Spleen (tissue), 7 donors: ENCODE results near the gene TPO.

Experiments used
- POLR2A ChIP-seq, 3 donors: fragments of 450-650 bp; IDR thresholded peaks; one replicate each; pipeline ENCODE4 v1.5.1; 2017; ENCODE audit warnings: antibody characterized with exemption in 3 of 3, mild to moderate bottlenecking in 1 of 3
- POLR2AphosphoS5 ChIP-seq, 3 donors: sonication (generic); formaldehyde crosslinking; IDR thresholded peaks; one replicate each; pipeline ENCODE4 v1.5.1; 2017; ENCODE audit warnings: antibody characterized with exemption in 3 of 3
- TF ChIP-seq, protein P1 (sequence below), 11 experiments: fragments of 200-600 bp in 7 of 11; fragments of 450-650 bp in 4 of 11; sonication (generic) in 4 of 11; IDR thresholded peaks in 8 of 11; conservative IDR thresholded peaks in 3 of 11; 1 replicate in 7 of 11; 2 replicates in 4 of 11; pipeline versions ENCODE4 v1.4.0 to v1.8.0; 2016 to 2021; ENCODE audit warnings: antibody characterized with exemption in 11 of 11, inconsistent platforms in 4 of 11, mild to moderate bottlenecking in 1 of 11
- donor health status: DM: no; HTN: no; CAD: no; lungs with moderate emphysema.
- donor health status: DM: no; HTN: no; CAD: no.
- donor health status: DM: no; HTN: no; CAD: no.

DNA sequence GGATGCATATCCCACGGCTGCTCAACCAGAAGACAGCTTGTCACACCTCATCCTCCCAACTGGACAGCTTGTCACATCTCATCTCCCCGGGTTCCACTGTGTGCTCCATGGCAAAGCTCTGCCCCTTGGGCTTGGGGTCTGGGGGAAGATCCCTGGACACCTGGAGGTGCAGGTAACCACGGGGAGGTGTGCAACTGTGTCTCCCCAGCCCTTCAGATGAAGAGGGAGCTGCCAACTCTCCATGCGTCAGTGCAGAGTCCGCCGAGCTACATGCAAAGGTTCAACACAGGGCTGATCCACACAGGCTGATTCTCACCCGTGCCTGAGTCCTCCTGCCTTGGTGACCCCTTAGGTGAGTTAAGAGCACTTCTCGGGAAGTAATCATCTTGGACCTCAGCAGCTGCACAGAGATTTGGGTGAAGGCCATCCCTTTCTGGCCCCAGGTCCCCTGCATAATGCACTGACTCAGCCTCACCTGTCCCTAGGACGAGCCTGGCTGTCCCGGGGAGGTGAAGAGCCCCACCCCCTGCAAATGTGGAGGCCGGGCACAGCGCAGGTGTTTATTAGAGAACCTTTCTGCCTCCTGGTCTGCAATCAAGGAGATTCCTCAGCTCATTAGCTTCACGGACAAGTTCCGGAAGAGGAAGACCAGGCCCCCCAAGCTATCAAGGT, 173.1 kb downstream of the TPO start:
- TF ChIP-seq, protein P1, sequence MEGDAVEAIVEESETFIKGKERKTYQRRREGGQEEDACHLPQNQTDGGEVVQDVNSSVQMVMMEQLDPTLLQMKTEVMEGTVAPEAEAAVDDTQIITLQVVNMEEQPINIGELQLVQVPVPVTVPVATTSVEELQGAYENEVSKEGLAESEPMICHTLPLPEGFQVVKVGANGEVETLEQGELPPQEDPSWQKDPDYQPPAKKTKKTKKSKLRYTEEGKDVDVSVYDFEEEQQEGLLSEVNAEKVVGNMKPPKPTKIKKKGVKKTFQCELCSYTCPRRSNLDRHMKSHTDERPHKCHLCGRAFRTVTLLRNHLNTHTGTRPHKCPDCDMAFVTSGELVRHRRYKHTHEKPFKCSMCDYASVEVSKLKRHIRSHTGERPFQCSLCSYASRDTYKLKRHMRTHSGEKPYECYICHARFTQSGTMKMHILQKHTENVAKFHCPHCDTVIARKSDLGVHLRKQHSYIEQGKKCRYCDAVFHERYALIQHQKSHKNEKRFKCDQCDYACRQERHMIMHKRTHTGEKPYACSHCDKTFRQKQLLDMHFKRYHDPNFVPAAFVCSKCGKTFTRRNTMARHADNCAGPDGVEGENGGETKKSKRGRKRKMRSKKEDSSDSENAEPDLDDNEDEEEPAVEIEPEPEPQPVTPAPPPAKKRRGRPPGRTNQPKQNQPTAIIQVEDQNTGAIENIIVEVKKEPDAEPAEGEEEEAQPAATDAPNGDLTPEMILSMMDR (IDR thresholded peaks at IDR 0.05 in 8 of 11, conservative IDR thresholded peaks at IDR 0.05 in 3 of 11), result no peak
- no peak for TF ChIP-seq POLR2A (IDR thresholded peaks at IDR 0.05)
- TF ChIP-seq POLR2AphosphoS5 (IDR thresholded peaks at IDR 0.05), result no peak
